ENCODE data around the gene SYNGR2.

Gene SYNGR2

DNA sequence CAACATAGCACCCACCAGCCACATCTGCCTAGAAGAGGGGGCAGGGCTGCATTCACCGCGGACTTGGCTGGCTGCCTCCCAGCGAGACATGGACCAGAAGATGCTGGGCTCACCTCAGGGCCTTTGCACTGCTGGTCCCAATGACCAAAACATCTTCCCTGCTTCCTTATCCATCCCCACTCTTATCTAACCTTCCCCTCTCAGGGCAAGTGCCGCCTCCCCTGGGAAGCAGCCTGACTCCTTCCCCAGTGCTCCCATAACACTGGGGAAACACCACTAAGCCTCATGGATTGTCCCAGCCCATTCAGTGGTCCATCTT is 45.5 kb upstream of the SYNGR2 start:
- in situ Hi-C loops (cut with MboI; ENCODE audit: low pct_unique_long_range_greater_than_20kb, low sequenced_read_pairs, unreplicated experiment): no loop called here
- DNase-seq (ENCODE audit: low spot score): no peak
- TF ChIP-seq, protein P1, sequence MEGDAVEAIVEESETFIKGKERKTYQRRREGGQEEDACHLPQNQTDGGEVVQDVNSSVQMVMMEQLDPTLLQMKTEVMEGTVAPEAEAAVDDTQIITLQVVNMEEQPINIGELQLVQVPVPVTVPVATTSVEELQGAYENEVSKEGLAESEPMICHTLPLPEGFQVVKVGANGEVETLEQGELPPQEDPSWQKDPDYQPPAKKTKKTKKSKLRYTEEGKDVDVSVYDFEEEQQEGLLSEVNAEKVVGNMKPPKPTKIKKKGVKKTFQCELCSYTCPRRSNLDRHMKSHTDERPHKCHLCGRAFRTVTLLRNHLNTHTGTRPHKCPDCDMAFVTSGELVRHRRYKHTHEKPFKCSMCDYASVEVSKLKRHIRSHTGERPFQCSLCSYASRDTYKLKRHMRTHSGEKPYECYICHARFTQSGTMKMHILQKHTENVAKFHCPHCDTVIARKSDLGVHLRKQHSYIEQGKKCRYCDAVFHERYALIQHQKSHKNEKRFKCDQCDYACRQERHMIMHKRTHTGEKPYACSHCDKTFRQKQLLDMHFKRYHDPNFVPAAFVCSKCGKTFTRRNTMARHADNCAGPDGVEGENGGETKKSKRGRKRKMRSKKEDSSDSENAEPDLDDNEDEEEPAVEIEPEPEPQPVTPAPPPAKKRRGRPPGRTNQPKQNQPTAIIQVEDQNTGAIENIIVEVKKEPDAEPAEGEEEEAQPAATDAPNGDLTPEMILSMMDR (IDR thresholded peaks at IDR 0.05; ENCODE audit: extremely low read depth, insufficient read depth, missing control alignments): no peak

DNA sequence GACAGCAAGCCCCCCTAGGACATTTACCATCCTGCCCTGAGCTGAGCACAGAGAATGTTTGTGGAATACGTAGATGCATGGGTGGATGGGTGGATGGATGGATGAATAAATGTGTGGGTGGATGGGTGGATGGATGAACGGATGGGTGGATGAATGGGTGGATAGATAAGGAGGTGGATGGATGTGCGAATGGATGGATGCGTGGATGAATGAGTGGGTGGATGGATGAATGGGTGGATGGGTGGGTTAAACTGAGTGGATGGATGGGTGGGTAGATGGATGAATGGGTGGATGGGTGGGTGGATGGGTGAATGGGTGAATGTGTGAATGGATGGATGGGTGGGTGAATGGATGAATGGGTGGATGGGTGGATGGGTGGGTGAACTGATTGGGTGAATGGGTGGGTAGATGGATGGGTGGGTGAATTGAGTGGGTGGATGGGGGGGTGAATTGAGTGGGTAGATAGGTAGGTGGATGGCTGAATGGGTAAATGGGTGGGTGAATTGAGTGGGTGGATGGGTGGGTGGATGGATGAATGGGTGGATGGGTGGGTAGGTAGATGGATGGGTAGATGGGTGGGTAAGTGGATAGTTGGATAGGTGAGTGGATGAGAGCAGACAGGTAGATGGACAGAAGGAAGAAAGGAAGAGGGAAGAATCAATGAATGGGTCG is 45.0 kb upstream of the SYNGR2 start:
- TF ChIP-seq, protein P1 (IDR thresholded peaks at IDR 0.05; ENCODE audit: extremely low read depth, insufficient read depth, missing control alignments): no peak
- in situ Hi-C loops (cut with MboI; ENCODE audit: low pct_unique_long_range_greater_than_20kb, low sequenced_read_pairs, unreplicated experiment): no loop called here
- DNase-seq (ENCODE audit: low spot score): no peak

DNA sequence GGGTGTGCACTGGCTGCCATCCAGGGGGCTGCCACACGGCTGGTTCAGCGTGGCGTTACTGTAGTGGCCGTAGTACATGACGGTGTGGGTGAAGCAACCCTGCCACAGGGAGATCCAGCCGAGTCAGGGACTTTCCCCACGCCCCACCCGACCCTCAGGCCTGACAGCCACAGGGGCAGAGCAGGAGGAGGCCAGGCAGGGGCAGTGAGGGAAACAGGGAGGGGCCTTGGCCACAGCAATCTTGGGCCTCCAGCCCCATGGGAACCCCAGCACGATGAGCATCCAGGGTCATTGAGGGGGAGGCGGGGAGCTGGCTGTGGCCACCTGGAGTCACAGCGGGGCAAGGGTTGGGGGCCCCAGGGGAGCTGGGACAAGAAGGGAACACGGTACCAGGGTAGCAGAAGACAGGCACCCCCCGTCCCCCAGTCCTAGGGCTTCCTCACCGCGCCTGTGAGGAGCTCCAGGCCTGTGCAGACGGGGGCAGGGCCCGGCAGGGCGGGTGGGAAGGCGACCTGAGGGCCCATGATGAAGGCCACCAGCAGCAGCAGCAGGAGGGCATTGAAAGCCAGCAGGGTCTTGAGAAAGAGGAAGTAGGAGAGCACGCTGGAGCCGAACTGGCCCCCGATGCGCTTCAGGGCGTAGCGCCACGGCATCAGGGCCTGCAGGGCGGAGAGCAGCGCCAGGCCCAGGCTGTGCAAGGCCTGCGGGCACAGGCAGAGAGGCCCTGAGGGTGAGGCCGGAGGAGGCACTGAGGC is 44.1 kb upstream of the SYNGR2 start:
- DNase-seq (ENCODE audit: low spot score): peak; percentile 80
- in situ Hi-C loops (cut with MboI; ENCODE audit: low pct_unique_long_range_greater_than_20kb, low sequenced_read_pairs, unreplicated experiment): no loop called here
- TF ChIP-seq, protein P1 (IDR thresholded peaks at IDR 0.05; ENCODE audit: extremely low read depth, insufficient read depth, missing control alignments): no peak

DNA sequence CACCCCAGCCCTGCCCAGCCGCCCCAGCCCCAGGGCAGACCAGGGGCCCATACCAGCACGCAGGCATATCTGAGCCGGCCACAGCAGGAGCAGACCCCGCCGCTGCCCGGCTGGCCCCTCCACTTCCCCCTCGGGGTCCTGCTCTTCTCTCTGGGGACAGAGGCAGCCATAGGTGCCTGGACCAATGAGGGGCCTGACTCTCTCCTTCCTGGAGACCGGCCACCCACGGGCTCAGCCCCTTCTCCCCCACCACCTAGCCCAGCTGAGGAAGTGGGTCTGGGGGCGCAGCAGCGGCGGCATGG is 43.6 kb upstream of the SYNGR2 start:
- DNase-seq (ENCODE audit: low spot score): no peak
- in situ Hi-C loops (cut with MboI; ENCODE audit: low pct_unique_long_range_greater_than_20kb, low sequenced_read_pairs, unreplicated experiment): no loop called here
- TF ChIP-seq, protein P1 (IDR thresholded peaks at IDR 0.05; ENCODE audit: extremely low read depth, insufficient read depth, missing control alignments): no peak

DNA sequence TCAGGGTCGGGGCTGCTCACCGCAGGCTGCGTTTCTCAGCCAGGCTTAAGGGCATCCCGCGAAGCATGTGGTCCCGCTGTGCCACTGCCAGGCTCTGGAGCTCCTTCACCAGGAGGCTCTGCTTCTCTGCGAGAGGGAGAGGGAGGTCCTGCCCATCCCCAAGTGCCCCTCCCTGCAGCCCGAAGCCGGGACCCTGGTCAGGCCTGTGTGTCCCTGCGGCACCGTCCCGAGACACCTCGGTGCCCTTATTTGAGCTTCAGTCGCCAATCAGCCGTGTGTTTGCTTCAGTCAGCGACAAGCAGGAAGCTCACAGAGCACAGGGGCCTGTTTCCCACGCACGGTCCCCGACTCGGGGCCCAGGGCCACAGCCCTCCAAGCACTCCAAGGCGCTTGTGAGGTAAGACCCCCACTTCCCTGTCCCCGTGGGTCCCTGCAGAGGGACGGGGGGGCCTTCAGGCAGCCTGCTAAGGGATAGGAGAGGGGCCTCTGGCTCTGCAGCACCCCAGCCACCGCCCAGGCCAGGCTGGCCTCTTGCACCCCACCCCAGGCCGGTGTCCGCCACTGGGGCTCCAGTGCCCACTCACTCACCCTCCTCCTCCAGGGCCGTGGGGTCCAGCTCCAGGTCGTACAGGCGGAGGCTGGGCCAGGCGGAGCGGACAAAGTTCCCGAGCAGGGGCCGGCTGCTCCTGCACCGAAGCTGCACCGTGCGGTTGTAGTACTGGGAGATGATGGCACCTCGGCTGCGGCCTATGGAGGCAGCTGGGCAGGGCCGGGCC is 43.1 kb upstream of the SYNGR2 start:
- in situ Hi-C loops (cut with MboI; ENCODE audit: low pct_unique_long_range_greater_than_20kb, low sequenced_read_pairs, unreplicated experiment): no loop called here
- DNase-seq (ENCODE audit: low spot score): no peak
- TF ChIP-seq, protein P1 (IDR thresholded peaks at IDR 0.05; ENCODE audit: extremely low read depth, insufficient read depth, missing control alignments): no peak

DNA sequence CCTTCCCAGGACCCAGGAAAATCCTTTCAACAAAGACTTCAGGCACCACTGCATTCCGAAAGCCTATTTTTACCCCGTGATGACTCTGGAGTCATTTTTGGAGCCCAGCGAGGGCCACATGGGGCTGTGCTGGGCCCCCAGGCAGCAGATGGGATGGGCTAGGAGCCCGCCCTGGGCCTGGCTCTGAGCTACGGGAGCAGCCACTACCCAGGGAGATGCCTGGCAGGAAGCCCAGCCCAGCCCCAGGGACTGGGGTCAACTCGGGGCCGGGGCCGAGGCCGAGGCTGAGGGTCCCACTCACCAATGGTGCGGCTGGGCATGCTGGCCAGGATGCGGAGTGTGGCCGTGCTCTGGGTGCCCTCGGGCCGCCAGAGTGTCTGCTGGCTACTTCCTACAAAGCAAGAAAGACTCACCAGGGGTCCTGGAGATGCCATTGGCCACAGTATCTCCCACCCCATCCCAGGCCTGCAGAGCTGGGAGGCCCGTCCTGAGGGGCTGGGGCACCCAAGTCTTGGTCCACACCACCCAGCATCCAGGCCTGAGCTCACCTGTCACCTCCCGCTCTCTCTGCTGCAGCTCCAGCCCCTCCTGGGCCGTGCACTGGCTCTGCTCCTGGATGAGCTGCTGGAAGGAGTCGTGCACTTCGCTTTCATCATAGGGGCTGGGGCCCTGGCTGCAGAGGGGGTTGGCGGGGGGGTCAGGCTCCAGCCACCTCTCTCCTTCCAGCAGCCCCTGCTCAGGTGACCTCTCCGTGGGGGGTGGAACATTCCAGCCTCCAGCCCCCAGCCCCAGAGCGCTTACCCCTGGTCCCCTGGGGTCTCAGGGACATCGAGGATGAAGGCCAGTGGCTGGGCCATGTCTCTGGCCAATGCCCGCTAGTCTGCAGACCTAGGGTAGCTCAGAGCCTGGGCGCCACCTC is 42.1 kb upstream of the SYNGR2 start:
- DNase-seq (ENCODE audit: low spot score): no peak
- TF ChIP-seq, protein P1 (IDR thresholded peaks at IDR 0.05; ENCODE audit: extremely low read depth, insufficient read depth, missing control alignments): no peak
- in situ Hi-C loops (cut with MboI; ENCODE audit: low pct_unique_long_range_greater_than_20kb, low sequenced_read_pairs, unreplicated experiment): no loop called here
